ENCODE data around the gene ZNF678.

GRCh38 chr1:227549892-227550291, 13.5 kb upstream of the ZNF678 start:
- no peak for TF ChIP-seq POLR2A (IDR thresholded peaks at IDR 0.05; ENCODE audit: low read depth)
- TF ChIP-seq, protein P1, sequence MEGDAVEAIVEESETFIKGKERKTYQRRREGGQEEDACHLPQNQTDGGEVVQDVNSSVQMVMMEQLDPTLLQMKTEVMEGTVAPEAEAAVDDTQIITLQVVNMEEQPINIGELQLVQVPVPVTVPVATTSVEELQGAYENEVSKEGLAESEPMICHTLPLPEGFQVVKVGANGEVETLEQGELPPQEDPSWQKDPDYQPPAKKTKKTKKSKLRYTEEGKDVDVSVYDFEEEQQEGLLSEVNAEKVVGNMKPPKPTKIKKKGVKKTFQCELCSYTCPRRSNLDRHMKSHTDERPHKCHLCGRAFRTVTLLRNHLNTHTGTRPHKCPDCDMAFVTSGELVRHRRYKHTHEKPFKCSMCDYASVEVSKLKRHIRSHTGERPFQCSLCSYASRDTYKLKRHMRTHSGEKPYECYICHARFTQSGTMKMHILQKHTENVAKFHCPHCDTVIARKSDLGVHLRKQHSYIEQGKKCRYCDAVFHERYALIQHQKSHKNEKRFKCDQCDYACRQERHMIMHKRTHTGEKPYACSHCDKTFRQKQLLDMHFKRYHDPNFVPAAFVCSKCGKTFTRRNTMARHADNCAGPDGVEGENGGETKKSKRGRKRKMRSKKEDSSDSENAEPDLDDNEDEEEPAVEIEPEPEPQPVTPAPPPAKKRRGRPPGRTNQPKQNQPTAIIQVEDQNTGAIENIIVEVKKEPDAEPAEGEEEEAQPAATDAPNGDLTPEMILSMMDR (IDR thresholded peaks at IDR 0.05): no peak
- no peak for TF ChIP-seq POLR2AphosphoS5 (IDR thresholded peaks at IDR 0.05)
